Panc1 (cell line): ENCODE data around the gene VAT1L.

Experiments used
- POLR2AphosphoS5 ChIP-seq: IDR thresholded peaks from 2 replicates; pipeline ENCODE4 v1.6.1; 2012; ENCODE audit warnings: mild to moderate bottlenecking, low read depth, low read length, moderate library complexity
- SIN3A ChIP-seq: IDR thresholded peaks from 2 replicates; pipeline ENCODE4 v1.6.1; 2012; ENCODE audit warnings: low read depth, mild to moderate bottlenecking, low read length, moderate library complexity, borderline replicate concordance; ENCODE audit not compliant: insufficient read depth
- TF ChIP-seq, protein P1 (sequence below): fragments of 450-650 bp; IDR thresholded peaks from 2 replicates; pipeline ENCODE4 v1.5.1; 2017; ENCODE audit warnings: mild to moderate bottlenecking

DNA sequence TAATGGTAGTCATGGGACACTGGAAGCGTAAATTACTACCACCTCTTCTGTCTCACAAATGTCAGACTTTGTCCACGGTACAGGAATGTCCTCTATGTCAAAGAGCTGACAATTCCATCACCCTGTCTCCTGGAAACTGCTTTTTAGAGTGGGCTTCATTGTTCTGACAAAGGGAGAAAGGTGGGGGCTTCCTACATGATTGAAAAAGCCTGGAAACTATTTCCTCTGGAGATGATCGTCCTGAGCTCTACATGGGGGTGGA, 53.1 kb downstream of the VAT1L start:
- TF ChIP-seq, protein P1, sequence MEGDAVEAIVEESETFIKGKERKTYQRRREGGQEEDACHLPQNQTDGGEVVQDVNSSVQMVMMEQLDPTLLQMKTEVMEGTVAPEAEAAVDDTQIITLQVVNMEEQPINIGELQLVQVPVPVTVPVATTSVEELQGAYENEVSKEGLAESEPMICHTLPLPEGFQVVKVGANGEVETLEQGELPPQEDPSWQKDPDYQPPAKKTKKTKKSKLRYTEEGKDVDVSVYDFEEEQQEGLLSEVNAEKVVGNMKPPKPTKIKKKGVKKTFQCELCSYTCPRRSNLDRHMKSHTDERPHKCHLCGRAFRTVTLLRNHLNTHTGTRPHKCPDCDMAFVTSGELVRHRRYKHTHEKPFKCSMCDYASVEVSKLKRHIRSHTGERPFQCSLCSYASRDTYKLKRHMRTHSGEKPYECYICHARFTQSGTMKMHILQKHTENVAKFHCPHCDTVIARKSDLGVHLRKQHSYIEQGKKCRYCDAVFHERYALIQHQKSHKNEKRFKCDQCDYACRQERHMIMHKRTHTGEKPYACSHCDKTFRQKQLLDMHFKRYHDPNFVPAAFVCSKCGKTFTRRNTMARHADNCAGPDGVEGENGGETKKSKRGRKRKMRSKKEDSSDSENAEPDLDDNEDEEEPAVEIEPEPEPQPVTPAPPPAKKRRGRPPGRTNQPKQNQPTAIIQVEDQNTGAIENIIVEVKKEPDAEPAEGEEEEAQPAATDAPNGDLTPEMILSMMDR = no peak
- TF ChIP-seq POLR2AphosphoS5 = no peak
- TF ChIP-seq SIN3A = no peak
